Smooth muscle cell (in vitro differentiated cells): ENCODE data around the gene SEZ6L2. TPM values are rescaled to one million over a fixed set of nuclear protein-coding genes. Genes with fewer than 3 reads are reported as not detected.
A peak's percentile ranks its signal among the peaks of the same experiment; 100 is the strongest.

ENCODE experiments used
- DNase-seq: peaks from one replicate; lab custom pipeline; 2025; ENCODE audit not compliant: unreplicated experiment; lab: John Stamatoyannopoulos, UW
- H2AFZ ChIP-seq: fragments of 200-600 bp; sonication (generic); 2 replicates; pipeline ENCODE4 v1.6.0; 2016; ENCODE audit warnings: antibody characterized with exemption, low read depth, mild to moderate bottlenecking
- H3F3A ChIP-seq: fragments of 200-600 bp; sonication (generic); 2 replicates; pipeline ENCODE4 v1.6.0; 2017; ENCODE audit warnings: antibody characterized with exemption, low read depth
- H3K27ac ChIP-seq: fragments of 200-600 bp; sonication (generic); 2 replicates; pipeline ENCODE4 v1.5.1; 2016; ENCODE audit warnings: low read depth, mild to moderate bottlenecking
- H3K27me3 ChIP-seq: fragments of 200-600 bp; sonication (generic); 2 replicates; pipeline ENCODE4 v1.6.1; 2016; ENCODE audit warnings: low read depth, mild to moderate bottlenecking
- H3K36me3 ChIP-seq: fragments of 200-600 bp; sonication (generic); 2 replicates; pipeline ENCODE4 v1.5.1; 2016; ENCODE audit warnings: low read depth
- H3K4me1 ChIP-seq: fragments of 200-600 bp; sonication (generic); 2 replicates; pipeline ENCODE4 v1.5.1; 2016; ENCODE audit warnings: low read depth
- H3K4me2 ChIP-seq: fragments of 200-600 bp; sonication (generic); 2 replicates; pipeline ENCODE4 v1.6.0; 2016; ENCODE audit warnings: mild to moderate bottlenecking
- H3K4me3 ChIP-seq: fragments of 200-600 bp; sonication (generic); 2 replicates; pipeline ENCODE4 v1.5.1; 2016; ENCODE audit warnings: mild to moderate bottlenecking
- H3K79me2 ChIP-seq: fragments of 200-600 bp; sonication (generic); 2 replicates; pipeline ENCODE4 v1.6.0; 2016; ENCODE audit warnings: low read depth, mild to moderate bottlenecking
- H3K9ac ChIP-seq: fragments of 200-600 bp; sonication (generic); 2 replicates; pipeline ENCODE4 v1.6.0; 2016; ENCODE audit warnings: low read depth
- H3K9me3 ChIP-seq: fragments of 200-600 bp; sonication (generic); replicated peaks from 2 replicates; pipeline ENCODE4 v1.5.1; 2016; ENCODE audit warnings: low read depth
- H4K20me1 ChIP-seq: fragments of 200-600 bp; sonication (generic); 2 replicates; pipeline ENCODE4 v1.6.0; 2016; ENCODE audit warnings: low read depth
- WGBS: methylation state at CpG from one replicate; pipeline ENCODE4 v1.1.7; 2016; ENCODE audit warnings: low lambda C conversion rate; 5-methylcytosine and 5-hydroxymethylcytosine counted together
- polyA plus RNA-seq: library from polyadenylated mRNA; unstranded; fragments of >200 nt; fragmentation: Nextera tagmentation; extraction: Ambion mirVana; gene quantifications from 2 replicates; pipeline ENCODE4 v1.2.1, GENCODE V29; 2016
- total RNA-seq: library from RNA; depleted of rRNA; stranded (reverse); fragments of >200 nt; gene quantifications from 2 replicates; pipeline ENCODE4 v1.2.3, GENCODE V29; 2014
- TF ChIP-seq, protein P1 (sequence below): fragments of 200-600 bp; sonication (generic); IDR thresholded peaks from 2 replicates; pipeline ENCODE4 v1.5.1; 2017; ENCODE audit warnings: borderline replicate concordance, mild to moderate bottlenecking, antibody characterized with exemption; ENCODE audit not compliant: insufficient read depth, poor library complexity, severe bottlenecking

The SEZ6L2 gene
- total and polyA plus RNA-seq, 2 experiments from 2014 or later = 46.1 to 178 TPM

DNA sequence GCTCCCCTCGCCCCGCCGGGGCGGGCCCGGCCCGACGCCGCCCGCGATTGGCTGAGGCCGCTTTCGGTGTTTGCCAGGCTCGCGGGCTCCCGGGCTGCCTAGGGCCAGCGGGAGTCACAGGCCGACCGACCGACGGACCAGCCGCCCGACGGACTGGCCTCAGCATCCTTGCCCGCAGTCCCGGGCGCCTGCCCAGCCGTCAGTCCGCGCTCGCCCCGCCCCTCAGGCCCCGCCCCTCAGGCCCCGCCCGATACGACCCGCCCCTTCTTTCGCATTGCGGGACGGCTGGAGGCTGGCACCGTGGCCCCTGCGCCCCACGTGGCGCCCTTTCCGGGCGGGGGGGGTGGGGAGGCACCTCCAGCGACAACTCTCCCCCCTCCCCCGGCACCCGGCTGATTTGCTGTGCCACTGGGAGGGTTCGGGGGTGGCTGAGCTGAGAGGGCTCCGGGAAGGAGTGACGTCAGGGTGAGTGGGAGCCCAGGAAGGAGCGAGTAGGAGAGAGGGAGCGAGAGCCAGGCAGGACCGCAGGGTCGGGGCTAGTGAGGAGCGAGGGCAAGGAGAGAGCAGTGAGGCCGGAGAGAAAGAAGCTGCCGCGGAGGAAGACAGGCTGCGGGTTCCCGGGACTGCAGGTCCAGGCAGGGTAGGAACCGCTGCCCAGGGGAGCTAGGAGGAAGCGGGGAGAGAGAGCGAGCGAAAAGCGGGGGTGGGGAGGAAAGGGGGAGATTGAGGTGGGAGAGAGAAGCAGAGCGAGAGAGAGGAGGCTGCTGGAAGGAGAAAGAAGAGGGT lies 945 bp upstream of the SEZ6L2 start, which contains the start of gene ASPHD1:
TSS of gene ASPHD1 (plus strand) at position 387 of the 786 bp plus-strand sequence. CDS start 484 bp downstream, outside the sequence.
- Histone ChIP-seq H3K27ac (peak within 1 kb of the TSS; percentile 85), H3K27me3 (no peaks in the 10 kb centered on the region), H3F3A (no peaks in the 10 kb centered on the region), H3K36me3 (no peaks in the 10 kb centered on the region), H3K4me1 (no peaks in the 10 kb centered on the region), H3K79me2 (peaks cover 23% of the 10 kb centered on the region), H2AFZ (peak within 1 kb of the TSS; percentile 80), H4K20me1 (peaks cover 3% of the 10 kb centered on the region), H3K4me2 (peak within 1 kb of the TSS; percentile 99), H3K4me3 (peak within 1 kb of the TSS; percentile 85), H3K9ac (peak within 1 kb of the TSS; percentile 68), H3K9me3 (no peaks in the 10 kb centered on the region)
- 3% methylated on average over 33 of the region's 67 CpGs for WGBS
- TF ChIP-seq, protein P1, sequence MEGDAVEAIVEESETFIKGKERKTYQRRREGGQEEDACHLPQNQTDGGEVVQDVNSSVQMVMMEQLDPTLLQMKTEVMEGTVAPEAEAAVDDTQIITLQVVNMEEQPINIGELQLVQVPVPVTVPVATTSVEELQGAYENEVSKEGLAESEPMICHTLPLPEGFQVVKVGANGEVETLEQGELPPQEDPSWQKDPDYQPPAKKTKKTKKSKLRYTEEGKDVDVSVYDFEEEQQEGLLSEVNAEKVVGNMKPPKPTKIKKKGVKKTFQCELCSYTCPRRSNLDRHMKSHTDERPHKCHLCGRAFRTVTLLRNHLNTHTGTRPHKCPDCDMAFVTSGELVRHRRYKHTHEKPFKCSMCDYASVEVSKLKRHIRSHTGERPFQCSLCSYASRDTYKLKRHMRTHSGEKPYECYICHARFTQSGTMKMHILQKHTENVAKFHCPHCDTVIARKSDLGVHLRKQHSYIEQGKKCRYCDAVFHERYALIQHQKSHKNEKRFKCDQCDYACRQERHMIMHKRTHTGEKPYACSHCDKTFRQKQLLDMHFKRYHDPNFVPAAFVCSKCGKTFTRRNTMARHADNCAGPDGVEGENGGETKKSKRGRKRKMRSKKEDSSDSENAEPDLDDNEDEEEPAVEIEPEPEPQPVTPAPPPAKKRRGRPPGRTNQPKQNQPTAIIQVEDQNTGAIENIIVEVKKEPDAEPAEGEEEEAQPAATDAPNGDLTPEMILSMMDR = no peak
- DNase-seq = peak; percentile 97

DNA sequence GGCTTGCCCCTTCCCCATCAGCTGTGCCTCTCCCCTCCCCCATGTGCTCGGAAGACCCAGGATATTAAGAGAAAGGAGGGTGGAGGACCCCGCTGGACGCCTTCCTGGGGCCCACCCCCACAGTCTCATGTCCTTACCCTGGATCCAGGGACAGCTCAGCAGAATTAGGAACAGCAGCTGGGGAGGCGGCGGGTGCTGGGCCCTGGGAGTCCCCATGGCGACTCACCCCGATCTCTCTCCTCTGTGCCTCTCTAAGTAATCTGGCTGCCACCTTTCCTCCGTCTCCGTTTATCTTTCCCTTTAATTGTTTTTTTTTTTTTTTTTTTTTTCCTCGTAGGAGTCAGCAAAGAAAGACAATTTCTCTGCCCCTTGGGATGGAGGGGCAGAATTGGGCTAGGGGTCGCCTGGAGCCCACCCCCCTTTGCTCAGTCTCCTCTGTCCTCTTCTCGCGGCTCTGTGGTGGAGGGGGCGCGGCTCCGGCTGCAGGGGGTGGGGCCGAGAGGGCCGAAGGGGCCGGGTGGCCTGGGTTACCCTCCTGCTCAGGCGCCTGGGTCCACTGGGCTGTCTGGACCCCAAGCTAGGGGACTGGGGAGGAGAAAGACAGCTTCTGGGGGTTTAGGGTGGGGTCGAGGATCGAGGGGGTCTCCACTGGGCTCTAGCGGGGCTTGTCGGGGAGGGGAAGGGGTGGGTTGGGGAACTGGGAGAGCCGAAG lies 390 bp downstream of the SEZ6L2 start:
- 2% methylated on average over 21 of the region's 25 CpGs for WGBS
- TF ChIP-seq, protein P1 = no peak
- Histone ChIP-seq H2AFZ (no peak overlapping the region), H3K27me3 (no peaks in the 10 kb centered on the region), H3K79me2 (peaks cover 21% of the 10 kb centered on the region), H3F3A (no peaks in the 10 kb centered on the region), H3K4me2 (peak overlapping the region; percentile 99), H3K4me3 (peak overlapping the region; percentile 85), H3K36me3 (no peaks in the 10 kb centered on the region), H3K9me3 (no peaks in the 10 kb centered on the region), H4K20me1 (peaks cover 3% of the 10 kb centered on the region), H3K9ac (peak overlapping the region; percentile 68), H3K27ac (peak overlapping the region; percentile 75), H3K4me1 (no peaks in the 10 kb centered on the region)
- peak; percentile 85 for DNase-seq

DNA sequence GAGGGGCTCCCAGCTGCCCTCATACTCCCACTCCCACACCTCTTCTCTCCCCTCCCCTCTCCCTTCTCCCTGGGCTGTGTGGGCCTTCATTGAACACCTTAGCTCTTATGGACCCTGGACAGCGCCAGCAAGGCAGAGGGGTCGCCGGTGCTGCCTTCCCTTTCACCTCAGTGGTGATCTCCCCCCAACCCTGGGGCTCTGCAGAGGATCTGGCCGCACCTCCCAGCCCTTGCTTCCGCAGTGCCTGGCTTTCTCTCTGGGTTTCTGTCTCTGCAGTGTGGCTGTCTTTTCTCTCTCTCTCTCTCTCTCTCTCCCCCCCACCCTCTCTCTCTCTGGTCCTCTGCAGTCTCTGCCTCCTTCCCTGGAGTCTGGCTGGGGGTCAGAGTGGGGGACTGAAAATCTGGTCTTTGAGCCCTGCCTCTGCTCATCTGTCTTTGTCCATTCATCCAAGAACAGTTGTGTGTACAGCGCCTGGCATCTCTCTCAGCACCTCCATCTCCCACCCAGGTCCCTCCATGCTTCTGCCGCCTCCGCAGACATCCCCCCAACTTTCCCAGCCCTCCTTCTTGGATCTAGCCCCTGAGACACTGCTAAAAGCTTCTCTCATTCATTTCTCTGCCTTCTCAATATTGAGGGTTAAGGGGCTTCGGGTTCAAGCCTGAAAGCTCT lies 1.1 kb downstream of the SEZ6L2 start:
- Histone ChIP-seq H3K36me3 (no peaks in the 10 kb centered on the region), H3K4me3 (peak overlapping the region; percentile 85)

More for the DNA sequence above, 1.1 kb downstream of the SEZ6L2 start:
- H3F3A ChIP-seq = no peaks in the 10 kb centered on the region
- TF ChIP-seq, protein P1 = no peak
- H3K9ac ChIP-seq = peak overlapping the region; percentile 68
- no peak overlapping the region for H2AFZ ChIP-seq
- H3K79me2 ChIP-seq = peaks cover 16% of the 10 kb centered on the region
- no peaks in the 10 kb centered on the region for H3K4me1 ChIP-seq
- peaks cover 3% of the 10 kb centered on the region for H4K20me1 ChIP-seq
- DNase-seq = no peak
- 25% methylated on average over 9 of the region's 9 CpGs for WGBS
- no peak overlapping the region for H3K27ac ChIP-seq
- peak overlapping the region; percentile 99 for H3K4me2 ChIP-seq
- no peaks in the 10 kb centered on the region for H3K9me3 ChIP-seq
- no peaks in the 10 kb centered on the region for H3K27me3 ChIP-seq
